Skeletal muscle satellite cell (primary cell): ENCODE data around the gene ERBB2.
A peak's percentile ranks its signal among the peaks of the same experiment; 100 is the strongest.

Experiments
- H3K27me3 ChIP-seq: 2 replicates; pipeline ENCODE4 v1.7.0; 2013; ENCODE audit warnings: low read length; ENCODE audit not compliant: control insufficient read depth, insufficient read depth
- H3K36me3 ChIP-seq: 2 replicates; pipeline ENCODE4 v1.7.0; 2013; ENCODE audit warnings: mild to moderate bottlenecking, control low read depth, low read length; ENCODE audit not compliant: insufficient read depth
- H3K4me1 ChIP-seq: 2 replicates; pipeline ENCODE4 v1.7.0; 2013; ENCODE audit warnings: low read length; ENCODE audit not compliant: control insufficient read depth, insufficient read depth
- H3K4me2 ChIP-seq: 2 replicates; pipeline ENCODE4 v1.7.0; 2013; ENCODE audit warnings: mild to moderate bottlenecking, low read length
- H3K4me3 ChIP-seq: 2 replicates; pipeline ENCODE4 v1.7.0; 2013; ENCODE audit warnings: low read length
- H3K9ac ChIP-seq: 2 replicates; pipeline ENCODE4 v1.7.0; 2013; ENCODE audit warnings: mild to moderate bottlenecking, low read depth, low read length, moderate library complexity
- H3K9me3 ChIP-seq: replicated peaks from 2 replicates; pipeline ENCODE4 v1.7.0; 2013; ENCODE audit warnings: mild to moderate bottlenecking, control low read depth, low read length

ERBB2 gene

GRCh38 chr17:39738568-39738901, 38.7 kb downstream of the ERBB2 start:
- Histone ChIP-seq H3K9ac (no peak overlapping the region), H3K4me1 (peaks cover 31% of the 10 kb centered on the region), H3K4me2 (peak overlapping the region; percentile 59), H3K4me3 (no peak overlapping the region), H3K27me3 (peaks cover 34% of the 10 kb centered on the region), H3K36me3 (no peaks in the 10 kb centered on the region), H3K9me3 (no peaks in the 10 kb centered on the region)

GRCh38 chr17:39738983-39739884, 39.4 kb downstream of the ERBB2 start:
- Histone ChIP-seq H3K4me2 (peak overlapping the region; percentile 66), H3K36me3 (no peaks in the 10 kb centered on the region), H3K4me3 (peak overlapping the region; percentile 51), H3K9ac (no peak overlapping the region), H3K4me1 (peaks cover 31% of the 10 kb centered on the region), H3K27me3 (peaks cover 40% of the 10 kb centered on the region), H3K9me3 (no peaks in the 10 kb centered on the region)

GRCh38 chr17:39739885-39740356, 40.1 kb downstream of the ERBB2 start:
- Histone ChIP-seq H3K27me3 (peaks cover 42% of the 10 kb centered on the region), H3K36me3 (no peaks in the 10 kb centered on the region), H3K4me1 (peaks cover 31% of the 10 kb centered on the region), H3K9ac (no peak overlapping the region), H3K4me2 (peak overlapping the region; percentile 66), H3K9me3 (no peaks in the 10 kb centered on the region), H3K4me3 (no peak overlapping the region)

- peaks cover 42% of the 10 kb centered on the region for H3K27me3 ChIP-seq
- no peaks in the 10 kb centered on the region for H3K9me3 ChIP-seq
- H3K4me1 ChIP-seq, result peaks cover 31% of the 10 kb centered on the region
- peak overlapping the region; percentile 11 for H3K4me2 ChIP-seq
- H3K36me3 ChIP-seq, result no peaks in the 10 kb centered on the region
- no peak overlapping the region for H3K4me3 ChIP-seq
- H3K9ac ChIP-seq, result no peak overlapping the region
Observed at GRCh38 chr17:39740357-39741111, 40.7 kb downstream of the ERBB2 start.

GRCh38 chr17:39742126-39742855, 42.4 kb downstream of the ERBB2 start:
- peaks cover 46% of the 10 kb centered on the region for H3K27me3 ChIP-seq
- H3K4me3 ChIP-seq, result no peak overlapping the region
- no peaks in the 10 kb centered on the region for H3K36me3 ChIP-seq
- H3K9ac ChIP-seq, result no peak overlapping the region
- H3K4me1 ChIP-seq, result peaks cover 31% of the 10 kb centered on the region
- H3K4me2 ChIP-seq, result no peak overlapping the region
- H3K9me3 ChIP-seq, result no peaks in the 10 kb centered on the region

- peaks cover 30% of the 10 kb centered on the region for H3K4me1 ChIP-seq
- no peak overlapping the region for H3K4me2 ChIP-seq
- no peak overlapping the region for H3K4me3 ChIP-seq
- peaks cover 41% of the 10 kb centered on the region for H3K27me3 ChIP-seq
- H3K9me3 ChIP-seq, result no peaks in the 10 kb centered on the region
- no peaks in the 10 kb centered on the region for H3K36me3 ChIP-seq
- H3K9ac ChIP-seq, result no peak overlapping the region
Observed at GRCh38 chr17:39742856-39743436, 43.1 kb downstream of the ERBB2 start.

GRCh38 chr17:39744075-39744835, 44.4 kb downstream of the ERBB2 start:
- H3K9me3 ChIP-seq, result no peaks in the 10 kb centered on the region
- no peak overlapping the region for H3K4me2 ChIP-seq
- H3K4me3 ChIP-seq, result no peak overlapping the region
- H3K27me3 ChIP-seq, result peaks cover 32% of the 10 kb centered on the region
- H3K4me1 ChIP-seq, result peaks cover 22% of the 10 kb centered on the region
- H3K9ac ChIP-seq, result no peak overlapping the region
- no peaks in the 10 kb centered on the region for H3K36me3 ChIP-seq

- Histone ChIP-seq H3K9ac (no peak overlapping the region), H3K9me3 (no peaks in the 10 kb centered on the region)
Observed at GRCh38 chr17:39744836-39745215, 45.0 kb downstream of the ERBB2 start.

GRCh38 chr17:39745335-39746144, 45.7 kb downstream of the ERBB2 start:
- H3K4me2 ChIP-seq, result no peak overlapping the region
- peaks cover 10% of the 10 kb centered on the region for H3K4me1 ChIP-seq
- no peak overlapping the region for H3K9ac ChIP-seq
- H3K9me3 ChIP-seq, result no peaks in the 10 kb centered on the region
- H3K4me3 ChIP-seq, result no peak overlapping the region
- H3K36me3 ChIP-seq, result no peaks in the 10 kb centered on the region
- peaks cover 29% of the 10 kb centered on the region for H3K27me3 ChIP-seq

More at GRCh38 chr17:39744836-39745215, 45.0 kb downstream of the ERBB2 start:
- H3K4me3 ChIP-seq, result no peak overlapping the region
- H3K27me3 ChIP-seq, result peaks cover 26% of the 10 kb centered on the region
- no peak overlapping the region for H3K4me2 ChIP-seq
- H3K36me3 ChIP-seq, result no peaks in the 10 kb centered on the region
- peaks cover 17% of the 10 kb centered on the region for H3K4me1 ChIP-seq

- Histone ChIP-seq H3K27me3 (peaks cover 31% of the 10 kb centered on the region), H3K9me3 (no peaks in the 10 kb centered on the region), H3K36me3 (no peaks in the 10 kb centered on the region), H3K4me1 (peaks cover 4% of the 10 kb centered on the region), H3K4me3 (no peak overlapping the region), H3K4me2 (no peak overlapping the region), H3K9ac (no peak overlapping the region)
Observed at GRCh38 chr17:39746145-39746461, 46.2 kb downstream of the ERBB2 start.
